ENCODE data around the gene IDS.
"Not testable (repeated sequence)": the region's sequence is repeated elsewhere in the genome, so short reads cannot be mapped to it uniquely, and the experiment has no call there.

IDS gene

GRCh38 chrX:149506349-149506748 lies 1.2 kb upstream of the IDS start:
- H3K36me3 ChIP-seq: peaks cover 0 to 13% (median 8%) of the 10 kb centered on the region in 11 experiments; a peak in 19 of 22 replicates
- no peak overlapping the region for H3K27ac ChIP-seq
- no peak for TF ChIP-seq Cebpa-rat (IDR thresholded peaks at IDR 0.05)
- no peak overlapping the region for H3K4me2 ChIP-seq
- H3K27me3 ChIP-seq: no peaks in the 10 kb centered on the region
- no peak overlapping the region for H3K4me3 ChIP-seq
- peaks cover 19 to 49% (median 34%) of the 10 kb centered on the region in 10 experiments; a peak in 19 of 20 replicates for H3K4me1 ChIP-seq
- H3K9me3 ChIP-seq (replicated peaks in 1 of 11): no peaks in the 10 kb centered on the region
- peaks cover 0 to 16% (median 7%) of the 10 kb centered on the region in 11 experiments; a peak in 8 of 22 replicates for H4K20me1 ChIP-seq
- no peak overlapping the region for H3K9ac ChIP-seq

GRCh38 chrX:149505671-149506070 lies 565 bp upstream of the IDS start:
- peak overlapping the region in 8 of 11 experiments; percentile 83 to 91 (median 86); a peak in 10 of 22 replicates for H3K9ac ChIP-seq
- peaks cover 19 to 47% (median 33%) of the 10 kb centered on the region in 10 experiments; a peak in 19 of 20 replicates for H3K4me1 ChIP-seq
- TF ChIP-seq Cebpa-rat (IDR thresholded peaks at IDR 0.05): no peak
- peaks cover 2 to 20% (median 15%) of the 10 kb centered on the region in 11 experiments; a peak in 21 of 22 replicates for H3K36me3 ChIP-seq
- H4K20me1 ChIP-seq: peaks cover 0 to 21% (median 8%) of the 10 kb centered on the region in 11 experiments; a peak in 8 of 22 replicates
- H3K27ac ChIP-seq: peak overlapping the region in 4 of 11 experiments; percentile 87 to 95 (median 92); a peak in 7 of 22 replicates
- H3K4me3 ChIP-seq: peak overlapping the region in 5 of 10 experiments; percentile 68 to 73 (median 70); a peak in 9 of 20 replicates
- H3K4me2 ChIP-seq: peak overlapping the region; percentile 68 to 85 (median 80)
- H3K27me3 ChIP-seq: no peaks in the 10 kb centered on the region
- no peaks in the 10 kb centered on the region for H3K9me3 ChIP-seq (replicated peaks in 1 of 11)

- peaks cover 15 to 33% (median 27%) of the 10 kb centered on the region in 11 experiments; a peak in 21 of 22 replicates for H3K36me3 ChIP-seq
- H3K27ac ChIP-seq: peak overlapping the region; percentile 85 to 95 (median 89)
- H3K27me3 ChIP-seq: no peaks in the 10 kb centered on the region
- peaks cover 19 to 46% (median 32%) of the 10 kb centered on the region in 10 experiments; a peak in 19 of 20 replicates for H3K4me1 ChIP-seq
- peak overlapping the region; percentile 83 to 92 (median 87) for H3K9ac ChIP-seq
- peak overlapping the region; percentile 68 to 85 (median 80) for H3K4me2 ChIP-seq
- TF ChIP-seq Cebpa-rat (IDR thresholded peaks at IDR 0.05): no peak
- peaks cover 0 to 26% (median 9%) of the 10 kb centered on the region in 11 experiments; a peak in 9 of 22 replicates for H4K20me1 ChIP-seq
- H3K9me3 ChIP-seq (replicated peaks in 1 of 11): no peaks in the 10 kb centered on the region
- peak overlapping the region; percentile 63 to 75 (median 69) for H3K4me3 ChIP-seq
Observed at GRCh38 chrX:149504226-149504914, 736 bp downstream of the IDS start.

- not testable (repeated sequence) for H3K27me3 ChIP-seq
- H3K4me1 ChIP-seq: peaks cover 19 to 48% (median 32%) of the 10 kb centered on the region in 10 experiments; a peak in 19 of 20 replicates
- H3K4me3 ChIP-seq: peak overlapping the region in 7 of 10 experiments; percentile 44 to 73 (median 69); a peak in 9 of 20 replicates
Observed at GRCh38 chrX:149503446-149503845, 1.7 kb downstream of the IDS start.

GRCh38 chrX:149502923-149503322 lies 2.2 kb downstream of the IDS start:
- not testable (repeated sequence) for H3K4me3 ChIP-seq; H3K27me3 ChIP-seq; H3K9me3 ChIP-seq (replicated peaks in 1 of 11)
- Histone ChIP-seq H4K20me1 (peaks cover 0 to 32% (median 9%) of the 10 kb centered on the region in 11 experiments; a peak in 9 of 22 replicates), H3K36me3 (peaks cover 23 to 48% (median 37%) of the 10 kb centered on the region in 11 experiments), H3K27ac (peak overlapping the region in 8 of 11 experiments; percentile 28 to 95 (median 66); a peak in 14 of 22 replicates), H3K4me2 (peak overlapping the region in 8 of 11 experiments; percentile 31 to 56 (median 48); a peak in 15 of 22 replicates), H3K4me1 (peaks cover 19 to 48% (median 32%) of the 10 kb centered on the region in 10 experiments; a peak in 19 of 20 replicates), H3K9ac (peak overlapping the region in 1 of 11 experiments; percentile 52; a peak in 1 of 22 replicates)

More at GRCh38 chrX:149503446-149503845, 1.7 kb downstream of the IDS start:
- not testable (repeated sequence) for H3K9me3 ChIP-seq (replicated peaks in 1 of 11)
- peak overlapping the region; percentile 23 to 85 (median 80); a peak in 20 of 22 replicates for H3K4me2 ChIP-seq
- peaks cover 18 to 42% (median 31%) of the 10 kb centered on the region in 11 experiments for H3K36me3 ChIP-seq
- peak overlapping the region in 10 of 11 experiments; percentile 85 to 95 (median 88); a peak in 18 of 22 replicates for H3K27ac ChIP-seq
- peak overlapping the region in 8 of 11 experiments; percentile 83 to 91 (median 87); a peak in 10 of 22 replicates for H3K9ac ChIP-seq
- peaks cover 0 to 28% (median 9%) of the 10 kb centered on the region in 11 experiments; a peak in 9 of 22 replicates for H4K20me1 ChIP-seq

GRCh38 chrX:149499766-149500165 lies 5.3 kb downstream of the IDS start:
- peaks cover 12 to 42% (median 25%) of the 10 kb centered on the region in 10 experiments; a peak in 19 of 20 replicates for H3K4me1 ChIP-seq
- TF ChIP-seq Cebpa-rat (IDR thresholded peaks at IDR 0.05): no peak
- H3K27ac ChIP-seq: no peak overlapping the region
- no peaks in the 10 kb centered on the region for H3K9me3 ChIP-seq (replicated peaks in 1 of 11)
- H3K4me3 ChIP-seq: no peak overlapping the region
- H3K36me3 ChIP-seq: peaks cover 53 to 79% (median 68%) of the 10 kb centered on the region in 11 experiments
- H3K9ac ChIP-seq: no peak overlapping the region
- H4K20me1 ChIP-seq: peaks cover 0 to 44% (median 13%) of the 10 kb centered on the region in 11 experiments; a peak in 13 of 22 replicates
- H3K4me2 ChIP-seq: no peak overlapping the region
- no peaks in the 10 kb centered on the region for H3K27me3 ChIP-seq

- Histone ChIP-seq H3K4me2 (no peak overlapping the region), H3K4me1 (peaks cover 2 to 35% (median 18%) of the 10 kb centered on the region in 10 experiments; a peak in 17 of 20 replicates), H3K27ac (no peak overlapping the region), H4K20me1 (peaks cover 0 to 54% (median 21%) of the 10 kb centered on the region in 11 experiments; a peak in 14 of 22 replicates), H3K36me3 (peaks cover 60 to 89% (median 78%) of the 10 kb centered on the region in 11 experiments), H3K9me3 (replicated peaks in 1 of 11) (no peaks in the 10 kb centered on the region), H3K9ac (no peak overlapping the region), H3K4me3 (no peak overlapping the region), H3K27me3 (no peaks in the 10 kb centered on the region)
- no peak for TF ChIP-seq Cebpa-rat (IDR thresholded peaks at IDR 0.05)
Observed at GRCh38 chrX:149498767-149499166, 6.3 kb downstream of the IDS start.

GRCh38 chrX:149497626-149498025 lies 7.5 kb downstream of the IDS start:
- Histone ChIP-seq H3K4me3 (no peak overlapping the region), H3K36me3 (peaks cover 70 to 100% (median 87%) of the 10 kb centered on the region in 11 experiments), H3K9ac (no peak overlapping the region), H3K27me3 (no peaks in the 10 kb centered on the region), H3K9me3 (replicated peaks in 1 of 11) (no peaks in the 10 kb centered on the region), H3K4me2 (no peak overlapping the region), H3K27ac (no peak overlapping the region), H4K20me1 (peaks cover 0 to 65% (median 31%) of the 10 kb centered on the region in 11 experiments; a peak in 14 of 22 replicates), H3K4me1 (peaks cover 0 to 29% (median 11%) of the 10 kb centered on the region in 10 experiments; a peak in 17 of 20 replicates)
- TF ChIP-seq Cebpa-rat (IDR thresholded peaks at IDR 0.05): no peak

GRCh38 chrX:149497054-149497453 lies 8.1 kb downstream of the IDS start:
- no peak overlapping the region for H3K4me2 ChIP-seq
- H3K27ac ChIP-seq: no peak overlapping the region
- no peaks in the 10 kb centered on the region for H3K9me3 ChIP-seq (replicated peaks in 1 of 11)
- H3K4me3 ChIP-seq: no peak overlapping the region
- no peaks in the 10 kb centered on the region for H3K27me3 ChIP-seq
- H3K36me3 ChIP-seq: peaks cover 73 to 100% (median 90%) of the 10 kb centered on the region in 11 experiments
- no peak for TF ChIP-seq Cebpa-rat (IDR thresholded peaks at IDR 0.05)
- H4K20me1 ChIP-seq: peaks cover 0 to 70% (median 30%) of the 10 kb centered on the region in 11 experiments; a peak in 14 of 22 replicates
- no peak overlapping the region for H3K9ac ChIP-seq
- peaks cover 0 to 24% (median 6%) of the 10 kb centered on the region in 10 experiments; a peak in 15 of 20 replicates for H3K4me1 ChIP-seq

All from BLaER1 treated with 17β-estradiol and CSF1 and Interleukin-3, amounts not matched to agents 10 nM and 100 nM (cell line).